ENCODE measurements around the gene LTBP1. TPM values are rescaled to one million over a fixed set of nuclear protein-coding genes. Genes with fewer than 3 reads are reported as not detected.

LTBP1 gene
- total RNA-seq, 1 donor from 2014 or later, result 36.0 TPM

DNA sequence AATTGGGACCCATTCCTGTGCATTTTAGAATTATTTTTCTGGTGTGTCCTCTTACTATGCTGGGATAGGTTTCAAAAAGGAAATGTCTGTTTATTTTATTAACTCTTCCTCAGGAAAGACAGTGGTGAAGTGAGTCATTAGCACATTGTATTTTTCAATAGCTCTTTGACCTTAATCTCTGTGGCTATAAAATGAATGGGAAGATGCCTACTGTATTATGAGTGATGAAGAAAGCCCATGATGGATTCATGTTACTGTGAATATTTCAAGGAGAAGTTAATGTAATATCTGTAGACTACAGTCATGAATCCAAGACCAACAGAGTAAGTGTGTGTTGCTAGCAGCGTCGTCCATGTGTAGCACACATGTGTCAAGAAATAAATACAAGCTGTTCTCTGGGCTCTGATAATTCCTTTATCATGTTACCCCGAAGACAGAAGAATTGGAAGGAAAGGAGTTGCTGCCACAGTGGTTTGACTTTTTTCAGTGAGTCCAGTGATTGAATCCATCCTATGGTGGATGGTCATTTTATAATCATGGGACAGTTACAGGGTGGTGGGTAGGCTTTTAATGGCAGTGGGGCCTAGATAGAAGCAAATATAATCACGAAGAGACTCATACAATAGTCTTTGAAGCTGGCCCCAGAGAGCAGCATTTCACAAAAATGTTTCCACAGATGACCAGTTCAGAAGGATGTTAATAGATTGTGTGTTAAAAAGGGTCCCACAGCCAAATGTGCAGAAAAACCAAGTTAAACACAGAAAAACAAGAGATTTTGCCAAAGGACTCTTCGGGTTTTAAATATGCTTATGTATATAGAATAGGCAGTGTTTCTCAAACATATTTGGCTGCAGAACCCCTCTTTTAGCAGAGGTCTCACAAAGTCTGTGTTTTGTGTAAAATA, 290.0 kb downstream of the LTBP1 start:
- no peaks in the 10 kb centered on the region for H3K9me3 ChIP-seq
- no peak overlapping the region for H3K27ac ChIP-seq
- H3K27me3 ChIP-seq, result no peaks in the 10 kb centered on the region
- H3K4me3 ChIP-seq, result no peak overlapping the region
- DNase-seq (no peak), ATAC-seq (no peak)
- intact Hi-C loops (cut with DNase I), result no loop called here
- H3K4me1 ChIP-seq, result no peaks in the 10 kb centered on the region
- H3K36me3 ChIP-seq, result no peaks in the 10 kb centered on the region
- TF ChIP-seq, protein P1, sequence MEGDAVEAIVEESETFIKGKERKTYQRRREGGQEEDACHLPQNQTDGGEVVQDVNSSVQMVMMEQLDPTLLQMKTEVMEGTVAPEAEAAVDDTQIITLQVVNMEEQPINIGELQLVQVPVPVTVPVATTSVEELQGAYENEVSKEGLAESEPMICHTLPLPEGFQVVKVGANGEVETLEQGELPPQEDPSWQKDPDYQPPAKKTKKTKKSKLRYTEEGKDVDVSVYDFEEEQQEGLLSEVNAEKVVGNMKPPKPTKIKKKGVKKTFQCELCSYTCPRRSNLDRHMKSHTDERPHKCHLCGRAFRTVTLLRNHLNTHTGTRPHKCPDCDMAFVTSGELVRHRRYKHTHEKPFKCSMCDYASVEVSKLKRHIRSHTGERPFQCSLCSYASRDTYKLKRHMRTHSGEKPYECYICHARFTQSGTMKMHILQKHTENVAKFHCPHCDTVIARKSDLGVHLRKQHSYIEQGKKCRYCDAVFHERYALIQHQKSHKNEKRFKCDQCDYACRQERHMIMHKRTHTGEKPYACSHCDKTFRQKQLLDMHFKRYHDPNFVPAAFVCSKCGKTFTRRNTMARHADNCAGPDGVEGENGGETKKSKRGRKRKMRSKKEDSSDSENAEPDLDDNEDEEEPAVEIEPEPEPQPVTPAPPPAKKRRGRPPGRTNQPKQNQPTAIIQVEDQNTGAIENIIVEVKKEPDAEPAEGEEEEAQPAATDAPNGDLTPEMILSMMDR (IDR thresholded peaks at IDR 0.05), result no peak

DNA sequence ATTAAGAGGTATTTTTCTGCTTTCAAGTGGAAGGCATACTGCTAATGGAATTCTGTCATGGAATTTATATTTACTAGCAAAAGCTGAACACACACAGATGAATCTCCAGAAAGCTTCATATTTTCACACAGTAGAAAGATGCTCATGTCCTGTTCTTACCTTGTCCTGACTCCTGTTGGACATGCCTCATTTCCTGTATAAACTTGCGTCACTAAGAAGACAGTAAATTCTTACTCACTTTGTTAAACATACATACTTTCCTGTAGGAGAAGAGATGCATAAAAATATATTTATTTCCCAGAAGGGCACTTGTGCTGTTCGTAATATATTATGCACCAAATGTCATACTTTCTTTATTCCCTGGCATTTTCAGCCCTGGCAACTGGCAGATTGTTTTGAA, 291.4 kb downstream of the LTBP1 start:
- TF ChIP-seq, protein P1 (IDR thresholded peaks at IDR 0.05), result no peak
- intact Hi-C loops (cut with DNase I), result no loop called here
- ATAC-seq, result no peak

DNA sequence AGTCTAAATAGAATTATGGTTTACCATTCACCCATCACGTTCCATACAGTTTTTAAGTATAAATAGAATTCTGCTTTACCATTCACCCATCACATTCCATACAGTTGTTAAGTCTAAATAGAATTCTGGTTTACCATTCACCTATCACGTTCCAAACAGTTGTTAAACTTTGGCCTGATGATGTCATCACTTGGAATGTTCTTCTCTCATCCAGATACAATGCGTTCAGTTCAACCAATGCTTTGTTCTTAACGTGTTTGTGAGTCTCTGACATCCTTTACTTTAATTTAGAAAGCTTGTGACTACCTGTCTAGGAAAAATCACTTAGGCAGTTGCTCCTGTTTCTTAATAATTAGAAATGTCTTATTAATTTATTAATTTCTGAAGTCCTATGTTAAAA, 293.4 kb downstream of the LTBP1 start:
- Histone ChIP-seq H3K4me1 (peaks cover 4% of the 10 kb centered on the region), H3K36me3 (no peaks in the 10 kb centered on the region), H3K9me3 (no peaks in the 10 kb centered on the region), H3K27ac (no peak overlapping the region), H3K4me3 (no peak overlapping the region), H3K27me3 (no peaks in the 10 kb centered on the region)
- no peak for ATAC-seq
- TF ChIP-seq, protein P1 (IDR thresholded peaks at IDR 0.05), result no peak
- intact Hi-C loops (cut with DNase I), result no loop called here
- no peak for DNase-seq

More for the DNA sequence above, 291.4 kb downstream of the LTBP1 start:
- Histone ChIP-seq H3K36me3 (no peaks in the 10 kb centered on the region), H3K4me3 (no peak overlapping the region), H3K9me3 (no peaks in the 10 kb centered on the region), H3K27ac (no peak overlapping the region), H3K4me1 (no peaks in the 10 kb centered on the region), H3K27me3 (no peaks in the 10 kb centered on the region)
- DNase-seq, result no peak

DNA sequence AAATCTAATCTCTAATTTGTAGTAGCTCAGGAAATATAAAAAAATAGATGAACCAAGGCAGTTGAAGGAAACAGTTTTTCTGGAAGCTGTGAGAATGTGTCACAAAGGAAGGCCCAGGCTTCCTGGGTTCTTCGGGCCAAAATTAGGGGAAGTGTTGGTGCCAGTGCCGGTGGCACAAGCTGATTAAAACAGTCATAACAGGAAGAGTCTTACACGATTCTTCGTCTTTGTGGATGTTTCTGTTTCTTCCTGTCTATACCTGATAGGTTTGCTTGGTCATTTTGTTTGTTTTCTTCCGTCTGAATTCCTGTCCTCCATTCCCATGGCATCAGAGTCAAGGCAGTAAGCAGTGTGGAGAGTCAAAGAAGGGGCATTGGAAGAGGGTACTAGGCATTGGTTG, 294.3 kb downstream of the LTBP1 start:
- ATAC-seq (no peak), DNase-seq (no peak)
- H3K36me3 ChIP-seq, result no peaks in the 10 kb centered on the region
- TF ChIP-seq, protein P1 (IDR thresholded peaks at IDR 0.05), result no peak
- no peaks in the 10 kb centered on the region for H3K27me3 ChIP-seq
- intact Hi-C loops (cut with DNase I), result no loop called here
- H3K9me3 ChIP-seq, result no peaks in the 10 kb centered on the region
- peaks cover 4% of the 10 kb centered on the region for H3K4me1 ChIP-seq
- no peak overlapping the region for H3K27ac ChIP-seq
- no peak overlapping the region for H3K4me3 ChIP-seq

DNA sequence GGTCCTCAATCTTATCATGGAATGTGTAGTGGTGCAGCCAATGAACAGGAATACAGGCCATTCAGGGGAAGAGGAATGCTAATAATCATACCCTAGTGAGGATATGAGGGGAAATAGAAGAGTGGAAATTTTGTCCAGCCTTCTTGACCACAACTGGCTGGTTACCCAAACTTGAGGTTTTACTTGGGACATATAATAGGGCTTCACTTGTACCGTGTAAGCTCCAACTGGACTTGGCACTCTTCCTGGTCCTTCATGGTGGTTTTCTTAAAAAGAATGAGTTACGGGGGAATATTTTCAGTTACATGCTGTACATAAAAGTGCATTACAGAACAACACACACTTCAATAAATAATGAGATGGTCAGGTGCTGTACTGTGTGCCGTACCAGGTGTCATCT, 294.8 kb downstream of the LTBP1 start:
- Histone ChIP-seq H3K4me1 (peaks cover 4% of the 10 kb centered on the region), H3K4me3 (no peak overlapping the region), H3K36me3 (no peaks in the 10 kb centered on the region), H3K27me3 (no peaks in the 10 kb centered on the region), H3K27ac (no peak overlapping the region), H3K9me3 (no peaks in the 10 kb centered on the region)
- TF ChIP-seq, protein P1 (IDR thresholded peaks at IDR 0.05), result no peak
- intact Hi-C loops (cut with DNase I), result no loop called here
- no peak for ATAC-seq
- no peak for DNase-seq
